DND-41 (cell line): Measurements from ENCODE around the gene VTI1A.

Experiments
- ATAC-seq: fragments of 200-7000 bp; cut with Tn5 transposase; 3 replicates; pipeline ENCODE4 v1.9.1; 2021; ENCODE audit warnings: low read depth; ENCODE audit not compliant: insufficient read depth
- DNase-seq: peaks from one replicate; pipeline ENCODE4 v3.0.0-alpha.2; 2020
- H2AFZ ChIP-seq: 2 replicates; pipeline ENCODE4 v1.6.0; 2012; ENCODE audit warnings: low read depth, low read length
- H3K27ac ChIP-seq: 2 replicates; pipeline ENCODE4 v1.5.1; 2012; ENCODE audit warnings: low read length, inconsistent platforms
- H3K27me3 ChIP-seq: fragments of 200-600 bp; sonication (generic); 2 replicates; pipeline ENCODE4 v1.6.0; 2012; ENCODE audit warnings: low read length, mild to moderate bottlenecking, inconsistent platforms; ENCODE audit not compliant: insufficient read depth, poor library complexity
- H3K36me3 ChIP-seq: 2 replicates; pipeline ENCODE4 v1.5.1; 2012; ENCODE audit warnings: low read length, inconsistent platforms; ENCODE audit not compliant: insufficient read depth
- H3K4me1 ChIP-seq: 2 replicates; pipeline ENCODE4 v1.5.1; 2012; ENCODE audit warnings: mild to moderate bottlenecking, low read length; ENCODE audit not compliant: insufficient read depth
- H3K4me2 ChIP-seq: 2 replicates; pipeline ENCODE4 v1.6.0; 2012; ENCODE audit warnings: mild to moderate bottlenecking, moderate library complexity, low read length, inconsistent platforms; ENCODE audit not compliant: insufficient read depth
- H3K4me3 ChIP-seq, 2 experiments: fragments of 200-600 bp in 1 of 2; shearing (Covaris generic) in 1 of 2; 2 replicates each; pipeline ENCODE4 v1.5.1; 2012 to 2016; ENCODE audit warnings: inconsistent platforms in 2 of 2, low read length in 2 of 2, mild to moderate bottlenecking in 2 of 2, low read depth in 1 of 2, moderate library complexity in 1 of 2
- H3K79me2 ChIP-seq: 2 replicates; pipeline ENCODE4 v1.6.0; 2012; ENCODE audit warnings: low read length, inconsistent platforms; ENCODE audit not compliant: insufficient read depth
- H3K9ac ChIP-seq: 2 replicates; pipeline ENCODE4 v1.6.0; 2012; ENCODE audit warnings: low read depth, mild to moderate bottlenecking, inconsistent platforms, low read length, moderate library complexity
- H3K9me3 ChIP-seq: 2 replicates; pipeline ENCODE4 v1.5.1; 2012; ENCODE audit warnings: low read length, moderate library complexity, mild to moderate bottlenecking, inconsistent platforms; ENCODE audit not compliant: insufficient read depth, severe bottlenecking
- H4K20me1 ChIP-seq: 2 replicates; pipeline ENCODE4 v1.6.0; 2012; ENCODE audit warnings: low read length; ENCODE audit not compliant: insufficient read depth
- CTCF ChIP-seq: IDR thresholded peaks from 2 replicates; pipeline ENCODE4 v1.5.1; 2012; ENCODE audit warnings: borderline replicate concordance, low read length, moderate library complexity, mild to moderate bottlenecking; ENCODE audit not compliant: poor library complexity, severe bottlenecking; ENCODE audit errors: extremely low read depth
- EZH2 ChIP-seq: IDR thresholded peaks from 3 replicates; pipeline ENCODE4 v1.6.1; 2012; ENCODE audit warnings: borderline replicate concordance, low read depth, mild to moderate bottlenecking, moderate library complexity, low read length, inconsistent platforms; ENCODE audit not compliant: severe bottlenecking

The VTI1A gene

GRCh38 chr10:112817981-112818777 is 371.2 kb downstream of the VTI1A start:
- Histone ChIP-seq H3K4me2 (no peak overlapping the region), H3K27me3 (no peaks in the 10 kb centered on the region), H3K79me2 (no peaks in the 10 kb centered on the region), H3K4me1 (no peaks in the 10 kb centered on the region), H3K36me3 (no peaks in the 10 kb centered on the region), H4K20me1 (no peaks in the 10 kb centered on the region), H2AFZ (no peak overlapping the region), H3K9me3 (no peaks in the 10 kb centered on the region), H3K9ac (no peak overlapping the region), H3K27ac (no peak overlapping the region), H3K4me3 (no peak overlapping the region)
- TF ChIP-seq CTCF (no peak), EZH2 (no peak)
- no peak for ATAC-seq
- DNase-seq, result no peak

- Histone ChIP-seq H3K4me2 (no peak overlapping the region), H3K27me3 (no peaks in the 10 kb centered on the region), H3K9me3 (no peaks in the 10 kb centered on the region), H3K4me1 (no peaks in the 10 kb centered on the region), H3K36me3 (no peaks in the 10 kb centered on the region), H3K4me3 (no peak overlapping the region), H2AFZ (no peak overlapping the region), H3K9ac (no peak overlapping the region), H3K27ac (no peak overlapping the region), H3K79me2 (no peaks in the 10 kb centered on the region), H4K20me1 (no peaks in the 10 kb centered on the region)
- DNase-seq, result no peak
- TF ChIP-seq CTCF, result no peak
- no peak for ATAC-seq
Observed at GRCh38 chr10:112819231-112819630, 372.2 kb downstream of the VTI1A start.

- H3K27ac ChIP-seq, result no peak overlapping the region
- no peaks in the 10 kb centered on the region for H3K4me1 ChIP-seq
- TF ChIP-seq CTCF (no peak), EZH2 (no peak)
- H3K9me3 ChIP-seq, result no peaks in the 10 kb centered on the region
- no peak overlapping the region for H3K9ac ChIP-seq
- H2AFZ ChIP-seq, result no peak overlapping the region
- H3K4me3 ChIP-seq, result no peak overlapping the region
- DNase-seq (no peak), ATAC-seq (no peak)
- H3K27me3 ChIP-seq, result no peaks in the 10 kb centered on the region
- no peaks in the 10 kb centered on the region for H3K79me2 ChIP-seq
- H3K36me3 ChIP-seq, result no peaks in the 10 kb centered on the region
- no peaks in the 10 kb centered on the region for H4K20me1 ChIP-seq
- H3K4me2 ChIP-seq, result no peak overlapping the region
Observed at GRCh38 chr10:112820320-112820719, 373.3 kb downstream of the VTI1A start.
